ENCODE data around the gene PANX3.
A peak's percentile ranks its signal among the peaks of the same experiment; 100 is the strongest.

PANX3 gene

DNA sequence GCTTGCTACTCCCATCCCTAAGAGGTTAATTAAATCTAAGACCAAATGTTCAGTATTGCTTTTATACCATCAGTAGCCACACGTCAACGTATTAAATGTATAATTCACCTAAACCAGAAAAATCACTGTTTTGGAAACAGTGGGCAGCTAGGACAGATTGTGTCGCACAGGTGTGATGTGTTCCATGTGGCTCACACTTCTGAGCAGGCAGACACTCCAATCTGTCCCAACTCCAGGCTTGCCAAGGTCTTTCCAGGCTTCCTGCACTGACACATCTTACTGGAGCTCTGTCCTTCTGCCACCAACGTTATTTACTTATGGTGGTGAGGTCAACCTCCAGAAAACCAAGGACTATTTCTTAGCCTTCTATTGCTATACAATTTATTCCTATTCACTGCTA is 50.9 kb downstream of the PANX3 start:
- no peak for DNase-seq

DNA sequence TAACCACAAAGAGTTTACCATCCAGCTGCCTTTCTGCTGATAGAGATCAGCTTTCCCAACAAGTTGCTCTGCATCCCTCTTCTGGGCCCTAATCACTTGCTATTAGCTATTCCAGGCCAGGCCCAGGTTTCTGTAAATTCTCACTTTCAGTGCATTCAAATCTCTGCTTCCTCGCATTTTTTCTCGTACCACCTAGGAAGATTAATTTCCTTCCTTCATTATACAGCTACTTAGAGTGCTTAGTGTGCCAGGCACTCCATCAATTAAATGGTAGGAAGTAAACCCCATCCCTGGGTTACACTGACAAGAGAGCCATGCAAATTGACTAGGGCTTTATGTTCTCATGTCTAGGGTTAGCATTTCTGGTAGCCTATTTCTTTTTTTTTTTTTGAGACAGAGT is 52.6 kb downstream of the PANX3 start:
- DNase-seq = no peak

DNA sequence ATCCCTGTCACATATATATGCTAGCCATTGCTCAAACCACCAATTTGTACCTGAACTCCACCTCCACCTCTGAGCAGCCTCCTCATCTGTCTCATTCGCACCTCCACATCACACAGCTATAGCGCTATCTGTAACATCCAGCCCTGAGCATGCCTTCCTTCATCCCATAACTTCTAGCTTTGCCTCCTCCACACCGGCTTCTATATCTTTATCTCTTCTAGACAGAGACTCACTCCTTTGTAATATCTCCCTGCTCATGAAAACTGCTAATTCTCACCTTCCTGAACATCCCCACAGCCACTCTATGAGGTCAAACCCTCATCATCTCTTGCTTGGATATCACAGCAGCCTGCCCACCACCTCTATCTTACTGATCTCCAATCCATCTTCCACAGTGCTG is 56.4 kb downstream of the PANX3 start:
- DNase-seq = no peak

DNA sequence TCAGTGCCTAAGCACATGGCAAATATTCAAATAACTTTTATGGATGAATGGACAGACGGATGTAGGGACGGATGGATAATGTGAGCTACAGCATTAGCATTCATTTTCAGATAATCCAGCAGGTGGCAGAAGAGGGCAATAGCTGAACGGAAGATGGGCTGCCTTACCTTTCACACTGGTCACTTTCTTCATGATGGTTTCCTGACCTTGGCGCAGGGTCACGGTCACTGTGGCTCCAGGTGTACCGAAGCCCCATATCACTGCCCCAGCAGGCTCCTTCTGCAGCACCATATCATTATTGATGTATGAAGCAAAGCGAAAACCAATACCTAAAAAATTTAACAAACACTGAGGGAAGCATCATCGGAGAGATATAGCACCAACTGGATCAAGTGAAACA is 58.0 kb downstream of the PANX3 start:
- DNase-seq = peak in 1 of 2 experiments; percentile 11
